K562 (cell line): ENCODE data around the gene CARD11.

Experiments used
- BACH1 ChIP-seq: fragments of 200-800 bp; sonication (Bioruptor generic); IDR thresholded peaks from 2 replicates; pipeline ENCODE4 v1.6.1; 2016; ENCODE audit warnings: missing genetic modification characterization, missing compliant biosample characterization
- CC2D1A ChIP-seq: fragments of 450-650 bp; IDR thresholded peaks from 2 replicates; pipeline ENCODE4 v1.6.1; 2017; ENCODE audit warnings: mild to moderate bottlenecking
- ELF2 ChIP-seq: fragments of 250-450 bp; sonication (Bioruptor Pico); IDR thresholded peaks from 2 replicates; pipeline ENCODE4 v1.5.0; 2021; ENCODE audit warnings: mild to moderate bottlenecking
- ETV6 ChIP-seq, 3 experiments: fragments of 150-350 bp in 1 of 3; sonication (generic) in 1 of 3; formaldehyde crosslinking in 1 of 3; IDR thresholded peaks; 2 replicates each; pipeline versions ENCODE4 v1.6.1 to v1.8.0; 2014 to 2022; ENCODE audit warnings: borderline replicate concordance in 2 of 3, low read depth in 2 of 3, antibody characterized with exemption in 1 of 3, low read length in 1 of 3, mild to moderate bottlenecking in 1 of 3, missing genetic modification reagents in 1 of 3
- MCM5 ChIP-seq: fragments of 450-650 bp; IDR thresholded peaks from 2 replicates; pipeline ENCODE4 v1.6.1; 2016; ENCODE audit warnings: low read depth
- SRSF7 ChIP-seq: fragments of 200-400 bp; formaldehyde crosslinking; optimal IDR thresholded peaks from 2 replicates; pipeline ENCODE3; 2017; ENCODE audit warnings: mild to moderate bottlenecking, low read depth, low read length
- TSC22D4 ChIP-seq: fragments of 450-650 bp; IDR thresholded peaks from 2 replicates; pipeline ENCODE4 v1.6.1; 2016; ENCODE audit warnings: missing genetic modification characterization, missing biosample characterization, control low read depth
- UBTF ChIP-seq, 2 experiments: IDR thresholded peaks; 2 replicates each; pipeline ENCODE4 v1.6.1; 2012; ENCODE audit warnings: improper control_type of control experiment in 2 of 2, low read depth in 2 of 2, low read length in 2 of 2, borderline replicate concordance in 1 of 2
- ZFX ChIP-seq: sonication (generic); formaldehyde crosslinking; IDR thresholded peaks from 2 replicates; pipeline ENCODE4 v1.8.0; 2022; ENCODE audit warnings: mild to moderate bottlenecking, missing genetic modification reagents, moderate library complexity
- ZNF24 ChIP-seq: fragments of 450-650 bp; IDR thresholded peaks from 2 replicates; pipeline ENCODE4 v1.6.1; 2016
- TF ChIP-seq, protein P1 (sequence below), 3 experiments: IDR thresholded peaks in 2 of 3; conservative IDR thresholded peaks in 1 of 3; 2 replicates each; pipeline ENCODE4 v1.5.1; 2011 to 2012; ENCODE audit warnings: low read length in 3 of 3, mild to moderate bottlenecking in 3 of 3, control low read depth in 2 of 3, improper control_type of control experiment in 1 of 3, inconsistent platforms in 1 of 3, low read depth in 1 of 3, mixed read lengths in 1 of 3, moderate library complexity in 1 of 3; ENCODE audit not compliant: insufficient read depth in 2 of 3

- TF ChIP-seq, protein P1, sequence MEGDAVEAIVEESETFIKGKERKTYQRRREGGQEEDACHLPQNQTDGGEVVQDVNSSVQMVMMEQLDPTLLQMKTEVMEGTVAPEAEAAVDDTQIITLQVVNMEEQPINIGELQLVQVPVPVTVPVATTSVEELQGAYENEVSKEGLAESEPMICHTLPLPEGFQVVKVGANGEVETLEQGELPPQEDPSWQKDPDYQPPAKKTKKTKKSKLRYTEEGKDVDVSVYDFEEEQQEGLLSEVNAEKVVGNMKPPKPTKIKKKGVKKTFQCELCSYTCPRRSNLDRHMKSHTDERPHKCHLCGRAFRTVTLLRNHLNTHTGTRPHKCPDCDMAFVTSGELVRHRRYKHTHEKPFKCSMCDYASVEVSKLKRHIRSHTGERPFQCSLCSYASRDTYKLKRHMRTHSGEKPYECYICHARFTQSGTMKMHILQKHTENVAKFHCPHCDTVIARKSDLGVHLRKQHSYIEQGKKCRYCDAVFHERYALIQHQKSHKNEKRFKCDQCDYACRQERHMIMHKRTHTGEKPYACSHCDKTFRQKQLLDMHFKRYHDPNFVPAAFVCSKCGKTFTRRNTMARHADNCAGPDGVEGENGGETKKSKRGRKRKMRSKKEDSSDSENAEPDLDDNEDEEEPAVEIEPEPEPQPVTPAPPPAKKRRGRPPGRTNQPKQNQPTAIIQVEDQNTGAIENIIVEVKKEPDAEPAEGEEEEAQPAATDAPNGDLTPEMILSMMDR (IDR thresholded peaks at IDR 0.05 in 2 of 3, conservative IDR thresholded peaks at IDR 0.05 in 1 of 3; ENCODE audit: insufficient read depth in 2 of 3, low read depth in 1 of 3, low read length in 3 of 3): no peak
- TF ChIP-seq TSC22D4 (tag) (no peak), ZNF24 (no peak), BACH1 (tag) (no peak), ZFX (no peak), ETV6 (IDR thresholded peaks at IDR 0.05; ENCODE audit: borderline replicate concordance in 1 of 2, low read depth in 2 of 2, low read length in 1 of 2) (no peak), ETV6 (CRISPR knock-in tag; IDR thresholded peaks at IDR 0.05; ENCODE audit: borderline replicate concordance) (no peak), CC2D1A (no peak), MCM5 (no peak), SRSF7 (no peak), ELF2 (CRISPR knock-in tag) (no peak), UBTF (IDR thresholded peaks at IDR 0.05; ENCODE audit: borderline replicate concordance in 1 of 2, low read depth in 2 of 2, low read length in 2 of 2) (no peak)
Observed at GRCh38 chr7:2904202-2904601, 139.5 kb downstream of the CARD11 start.
